ENCODE results near the gene MCL1. TPM values are rescaled to one million over a fixed set of nuclear protein-coding genes. Genes with fewer than 3 reads are reported as not detected.
A peak's percentile ranks its signal among the peaks of the same experiment; 100 is the strongest.
"Not testable (repeated sequence)": the region's sequence is repeated elsewhere in the genome, so short reads cannot be mapped to it uniquely, and the experiment has no call there.

Gene MCL1
- total RNA-seq, 1 experiment from 2014 or later: 145 TPM

GRCh38 chr1:150575518-150576366 is 3.7 kb downstream of the MCL1 start:
- H3K9me3 ChIP-seq (ENCODE audit: insufficient read depth, low read depth): no peaks in the 10 kb centered on the region
- peaks cover 60% of the 10 kb centered on the region for H3K4me1 ChIP-seq (replicated peaks; ENCODE audit: insufficient read depth)
- no peak for DNase-seq
- no peaks in the 10 kb centered on the region for H3K27me3 ChIP-seq (ENCODE audit: insufficient read depth, low read depth)
- intact Hi-C loops (cut with micrococcal nuclease; ENCODE audit: unreplicated experiment): loop anchor here (5.0 kb wide), 1 partner anchor 237 kb away; no protein-coding TSS in a partner anchor
- peaks cover 93% of the 10 kb centered on the region for H3K79me2 ChIP-seq (ENCODE audit: low read depth)
- ChIA-PET CTCF (interaction anchor here (1.0 kb wide), 1 partner anchor 15 kb away, joined by 3 read pairs; no protein-coding TSS in a partner anchor), POLR2A (ENCODE audit: unreplicated experiment) (interaction anchor here (0.7 kb wide), 2 partner anchors 14 to 70 kb away, joined by 4 to 6 read pairs; no protein-coding TSS in a partner anchor)
- peaks cover 66% of the 10 kb centered on the region for H3K36me3 ChIP-seq (ENCODE audit: low read depth)
- H3K27ac ChIP-seq: peak overlapping the region; percentile 93
- BruUV-seq (replicated peaks): no TSS peak
- H3K4me3 ChIP-seq: peak overlapping the region; percentile 73
- no peak for TF ChIP-seq EZH2 (IDR thresholded peaks at IDR 0.05; ENCODE audit: low read depth)
- TF ChIP-seq CTCF (conservative IDR thresholded peaks at IDR 0.05): no peak
- peak overlapping the region; percentile 95 for H3K4me2 ChIP-seq
- H3K9me2 ChIP-seq (ENCODE audit: insufficient read depth): no peaks in the 10 kb centered on the region
- peaks cover 68% of the 10 kb centered on the region for H4K20me1 ChIP-seq (ENCODE audit: insufficient read depth)
- no peak overlapping the region for H2AFZ ChIP-seq
- H3F3A ChIP-seq (ENCODE audit: insufficient read depth, low read depth): peaks cover 84% of the 10 kb centered on the region

- peaks cover 88% of the 10 kb centered on the region for H3F3A ChIP-seq (ENCODE audit: insufficient read depth, low read depth)
- ChIA-PET CTCF (interaction anchor here (1.0 kb wide), 1 partner anchor 14 kb away, joined by 3 read pairs; no protein-coding TSS in a partner anchor), POLR2A (ENCODE audit: unreplicated experiment) (interaction anchor here (0.7 kb wide), 1 partner anchor 13 kb away, joined by 6 read pairs; no protein-coding TSS in a partner anchor)
- intact Hi-C loops (cut with micrococcal nuclease; ENCODE audit: unreplicated experiment): loop anchor here (5.0 kb wide), 1 partner anchor 237 kb away; no protein-coding TSS in a partner anchor
- no peaks in the 10 kb centered on the region for H3K27me3 ChIP-seq (ENCODE audit: insufficient read depth, low read depth)
- peaks cover 61% of the 10 kb centered on the region for H3K4me1 ChIP-seq (replicated peaks; ENCODE audit: insufficient read depth)
- H3K4me2 ChIP-seq: peak overlapping the region; percentile 95
- H3K9me3 ChIP-seq (ENCODE audit: insufficient read depth, low read depth): no peaks in the 10 kb centered on the region
- H3K4me3 ChIP-seq: peak overlapping the region; percentile 73; the same call in 1 of the 2 replicates
- no TSS peak for BruUV-seq (replicated peaks)
- no peaks in the 10 kb centered on the region for H3K9me2 ChIP-seq (ENCODE audit: insufficient read depth)
- H3K79me2 ChIP-seq (ENCODE audit: low read depth): peaks cover 95% of the 10 kb centered on the region
- peaks cover 68% of the 10 kb centered on the region for H4K20me1 ChIP-seq (ENCODE audit: insufficient read depth)
- TF ChIP-seq EZH2 (IDR thresholded peaks at IDR 0.05; ENCODE audit: low read depth) (no peak), CTCF (conservative IDR thresholded peaks at IDR 0.05) (no peak)
- no peak overlapping the region for H2AFZ ChIP-seq
- H3K27ac ChIP-seq: peak overlapping the region; percentile 93
- DNase-seq: no peak
- H3K36me3 ChIP-seq (ENCODE audit: low read depth): peaks cover 66% of the 10 kb centered on the region
Measured at GRCh38 chr1:150575072-150575489, 4.3 kb downstream of the MCL1 start.

GRCh38 chr1:150574260-150575071 is 4.9 kb downstream of the MCL1 start:
- H3K79me2 ChIP-seq (ENCODE audit: low read depth): peaks cover 100% of the 10 kb centered on the region
- no peak for DNase-seq
- no peaks in the 10 kb centered on the region for H3K9me2 ChIP-seq (ENCODE audit: insufficient read depth)
- peaks cover 90% of the 10 kb centered on the region for H3F3A ChIP-seq (ENCODE audit: insufficient read depth, low read depth)
- no peaks in the 10 kb centered on the region for H3K27me3 ChIP-seq (ENCODE audit: insufficient read depth, low read depth)
- intact Hi-C loops (cut with micrococcal nuclease; ENCODE audit: unreplicated experiment): loop anchor here (5.0 kb wide), 1 partner anchor 238 kb away; no protein-coding TSS in a partner anchor
- H2AFZ ChIP-seq: no peak overlapping the region
- TF ChIP-seq CTCF (conservative IDR thresholded peaks at IDR 0.05) (no peak), EZH2 (IDR thresholded peaks at IDR 0.05; ENCODE audit: low read depth) (no peak)
- H3K4me2 ChIP-seq: peak overlapping the region; percentile 95
- ChIA-PET POLR2A (ENCODE audit: unreplicated experiment) (interaction anchor here (0.5 to 0.7 kb wide), 3 partner anchors 12 to 497 kb away, joined by 4 to 6 read pairs (median 4); partner anchors contain the start of gene GOLPH3L), CTCF (interaction anchor here (0.6 to 1.0 kb wide), 2 partner anchors 13 to 119 kb away, joined by 3 read pairs; no protein-coding TSS in a partner anchor)
- H3K9me3 ChIP-seq (ENCODE audit: insufficient read depth, low read depth): no peaks in the 10 kb centered on the region
- no TSS peak for BruUV-seq (replicated peaks)
- H3K4me1 ChIP-seq (replicated peaks; ENCODE audit: insufficient read depth): peaks cover 64% of the 10 kb centered on the region
- H3K4me3 ChIP-seq: peak overlapping the region; percentile 73; the same call in 1 of the 2 replicates
- peaks cover 68% of the 10 kb centered on the region for H4K20me1 ChIP-seq (ENCODE audit: insufficient read depth)
- H3K36me3 ChIP-seq (ENCODE audit: low read depth): peaks cover 66% of the 10 kb centered on the region
- peak overlapping the region; percentile 93 for H3K27ac ChIP-seq

- BruUV-seq (replicated peaks); DNase-seq; H3K9me2 ChIP-seq (ENCODE audit: insufficient read depth); H2AFZ ChIP-seq; H3K27me3 ChIP-seq (ENCODE audit: insufficient read depth, low read depth); H3K9me3 ChIP-seq (ENCODE audit: insufficient read depth, low read depth); intact Hi-C loops (cut with micrococcal nuclease; ENCODE audit: unreplicated experiment): not testable (repeated sequence)
- peaks cover 61% of the 10 kb centered on the region for H3K36me3 ChIP-seq (ENCODE audit: low read depth)
- peaks cover 98% of the 10 kb centered on the region for H3K79me2 ChIP-seq (ENCODE audit: low read depth)
- H3K4me3 ChIP-seq: peak overlapping the region; percentile 17; the same call in 1 of the 2 replicates
- peaks cover 64% of the 10 kb centered on the region for H4K20me1 ChIP-seq (ENCODE audit: insufficient read depth)
- CTCF ChIA-PET: interaction anchor here (0.6 kb wide), 1 partner anchor 120 kb away, joined by 3 read pairs; no protein-coding TSS in a partner anchor
- H3K27ac ChIP-seq: peak overlapping the region; percentile 93
- peaks cover 72% of the 10 kb centered on the region for H3K4me1 ChIP-seq (replicated peaks; ENCODE audit: insufficient read depth)
- H3K4me2 ChIP-seq: peak overlapping the region; percentile 5; the same call in 1 of the 2 replicates
- H3F3A ChIP-seq (ENCODE audit: insufficient read depth, low read depth): peaks cover 98% of the 10 kb centered on the region
- POLR2A ChIA-PET (ENCODE audit: unreplicated experiment): interaction anchor here (0.8 kb wide), 1 partner anchor 44 kb away, joined by 6 read pairs; no protein-coding TSS in a partner anchor
Measured at GRCh38 chr1:150573648-150574071, 5.8 kb downstream of the MCL1 start.
